CD14-positive monocyte (primary cell): ENCODE data around the gene EFCAB13. TPM values are rescaled to one million over a fixed set of nuclear protein-coding genes. Genes with fewer than 3 reads are reported as not detected.

Experiments
- DNase-seq, 3 donors: peaks; one replicate each; pipeline ENCODE4 v3.0.0-alpha.2; 2011 to 2022
- H2AFZ ChIP-seq: 2 replicates; pipeline ENCODE4 v1.6.0; 2012; ENCODE audit warnings: mild to moderate bottlenecking, low read depth, low read length, inconsistent platforms; ENCODE audit not compliant: insufficient read depth, poor library complexity, severe bottlenecking
- H3K27ac ChIP-seq, 2 donors: 1 replicate in 1 of 2; 2 replicates in 1 of 2; pipeline ENCODE4 v1.5.1; 2012 to 2013; ENCODE audit warnings: low read length in 2 of 2, control low read depth in 1 of 2, inconsistent platforms in 1 of 2, low read depth in 1 of 2, mild to moderate bottlenecking in 1 of 2
- H3K27me3 ChIP-seq, 2 donors: one replicate each; pipeline versions ENCODE4 v1.6.0 to v1.6.1; 2011 to 2013; ENCODE audit warnings: low read length in 2 of 2; ENCODE audit not compliant: control insufficient read depth in 2 of 2, insufficient read depth in 2 of 2
- H3K36me3 ChIP-seq, 2 donors: replicated peaks in 1 of 2; 1 replicate in 1 of 2; 2 replicates in 1 of 2; pipeline versions ENCODE4 v1.5.1 to v1.6.1; 2012 to 2013; ENCODE audit warnings: low read length in 2 of 2, control low read depth in 1 of 2, inconsistent platforms in 1 of 2, mild to moderate bottlenecking in 1 of 2; ENCODE audit not compliant: insufficient read depth in 2 of 2, control insufficient read depth in 1 of 2
- H3K4me1 ChIP-seq, 2 donors: 1 replicate in 1 of 2; 2 replicates in 1 of 2; pipeline versions ENCODE4 v1.5.1 to v1.6.1; 2012 to 2013; ENCODE audit warnings: low read length in 2 of 2, control low read depth in 1 of 2, inconsistent platforms in 1 of 2, mild to moderate bottlenecking in 1 of 2, moderate library complexity in 1 of 2; ENCODE audit not compliant: insufficient read depth in 2 of 2, control insufficient read depth in 1 of 2
- H3K4me2 ChIP-seq: replicated peaks from 2 replicates; pipeline ENCODE3; 2012; ENCODE audit warnings: low read length, moderate library complexity, mild to moderate bottlenecking; ENCODE audit not compliant: poor library complexity, severe bottlenecking; ENCODE audit errors: extremely low read depth
- H3K4me3 ChIP-seq, 3 experiments: fragments of 200-600 bp in 1 of 3; sonication (generic) in 1 of 3; replicated peaks in 1 of 3; 1 replicate in 2 of 3; 2 replicates in 1 of 3; pipeline ENCODE4 v1.5.1; 2011 to 2013; ENCODE audit warnings: low read length in 3 of 3, mild to moderate bottlenecking in 3 of 3, control low read depth in 2 of 3, low read depth in 2 of 3, inconsistent platforms in 1 of 3, moderate library complexity in 1 of 3
- H3K79me2 ChIP-seq: 2 replicates; pipeline ENCODE4 v1.6.0; 2012; ENCODE audit warnings: mild to moderate bottlenecking, control low read depth, inconsistent platforms, low read length, moderate library complexity; ENCODE audit not compliant: insufficient read depth
- H3K9ac ChIP-seq: 2 replicates; pipeline ENCODE4 v1.6.0; 2017; ENCODE audit warnings: low read length, mild to moderate bottlenecking; ENCODE audit not compliant: insufficient read depth, poor library complexity, severe bottlenecking
- H3K9me3 ChIP-seq, 2 donors: replicated peaks in 1 of 2; 1 replicate in 1 of 2; 2 replicates in 1 of 2; pipeline versions ENCODE4 v1.5.1 to v1.6.1; 2012 to 2013; ENCODE audit warnings: low read length in 2 of 2, control low read depth in 1 of 2; ENCODE audit not compliant: control insufficient read depth in 1 of 2, insufficient read depth in 1 of 2
- H4K20me1 ChIP-seq: 2 replicates; pipeline ENCODE4 v1.6.0; 2012; ENCODE audit warnings: mild to moderate bottlenecking, low read length, control low read depth, moderate library complexity; ENCODE audit not compliant: insufficient read depth
- H3K27ac Mint-ChIP-seq, 7 donors: one replicate each; pipeline ENCODE4 v1.8.0; 2020; ENCODE audit warnings: mild to moderate bottlenecking in 7 of 7, mixed read lengths in 7 of 7, moderate library complexity in 6 of 7, inconsistent platforms in 2 of 7
- H3K27me3 Mint-ChIP-seq, 3 donors: one replicate each; pipeline ENCODE4 v1.8.0; 2021 to 2022; ENCODE audit warnings: low read depth in 3 of 3, mild to moderate bottlenecking in 3 of 3, mixed read lengths in 3 of 3, moderate library complexity in 3 of 3, inconsistent platforms in 1 of 3
- H3K36me3 Mint-ChIP-seq, 2 donors: one replicate each; pipeline ENCODE4 v1.8.0; 2020; ENCODE audit warnings: mixed read lengths in 2 of 2, inconsistent platforms in 1 of 2, mild to moderate bottlenecking in 1 of 2
- H3K4me1 Mint-ChIP-seq: one replicate; pipeline ENCODE4 v1.8.0; 2020; ENCODE audit warnings: mild to moderate bottlenecking, mixed read lengths
- H3K4me3 Mint-ChIP-seq, 2 donors: one replicate each; pipeline ENCODE4 v1.8.0; 2020; ENCODE audit warnings: mild to moderate bottlenecking in 2 of 2, mixed read lengths in 2 of 2, moderate library complexity in 1 of 2
- H3K9me3 Mint-ChIP-seq, 7 donors: one replicate each; pipeline ENCODE4 v1.8.0; 2020 to 2022; ENCODE audit warnings: mixed read lengths in 7 of 7, mild to moderate bottlenecking in 6 of 7, moderate library complexity in 6 of 7, inconsistent platforms in 2 of 7
- CTCF ChIP-seq: fragments of 200-600 bp; IDR thresholded peaks from one replicate; pipeline ENCODE4 v1.8.0; 2022; ENCODE audit warnings: antibody characterized with exemption, mild to moderate bottlenecking
- WGBS: methylation state at CpG from one replicate; pipeline ENCODE4 v1.1.5; 2013; ENCODE audit warnings: missing lambda C conversion rate; ENCODE audit not compliant: insufficient coverage; 5-methylcytosine and 5-hydroxymethylcytosine counted together
- intact Hi-C, 2 donors: fragments of 100-400 bp; cut with micrococcal nuclease; formaldehyde crosslinking; loops; one replicate each; pipeline versions ENCODE4 v1.15.0 to v1.15.1; 2023
- polyA plus RNA-seq, 3 donors: library from polyadenylated mRNA; depleted of rRNA in 1 of 3; unstranded in 2 of 3; stranded (reverse) in 1 of 3; fragments of 300-500 nt in 2 of 3; fragments of >200 nt in 1 of 3; fragmentation: Illumina TruSeq in 2 of 3; gene quantifications; 1 replicate in 2 of 3; 2 replicates in 1 of 3; pipeline ENCODE4 v1.2.3, GENCODE V29; 2012 to 2021

The EFCAB13 gene
- polyA plus RNA-seq, 3 donors, result 1.0 to 5.7 (median 3.5) TPM

GRCh38 chr17:47305302-47305923, 18.3 kb upstream of the EFCAB13 start:
- no peak for DNase-seq
- H3K27ac Mint-ChIP-seq, result no peak overlapping the region
- H4K20me1 ChIP-seq, result no peaks in the 10 kb centered on the region
- H3K9ac ChIP-seq, result no peak overlapping the region
- no peaks in the 10 kb centered on the region for H3K27me3 ChIP-seq
- intact Hi-C loops, result no loop called here
- no peak overlapping the region for H3K4me3 Mint-ChIP-seq
- no peak overlapping the region for H2AFZ ChIP-seq
- H3K4me1 ChIP-seq, result no peaks in the 10 kb centered on the region
- no peaks in the 10 kb centered on the region for H3K9me3 ChIP-seq
- WGBS, result no CpG with 5 or more reads among the region's 4 CpGs
- H3K27ac ChIP-seq, result no peak overlapping the region
- peaks cover 2 to 5% (median 4%) of the 10 kb centered on the region in 3 donors for H3K27me3 Mint-ChIP-seq
- no peak for TF ChIP-seq CTCF
- H3K36me3 Mint-ChIP-seq, result no peaks in the 10 kb centered on the region
- H3K36me3 ChIP-seq, result no peaks in the 10 kb centered on the region
- no peak overlapping the region for H3K4me3 ChIP-seq
- H3K4me2 ChIP-seq, result no peak overlapping the region
- H3K9me3 Mint-ChIP-seq, result peaks cover 3 to 12% (median 8%) of the 10 kb centered on the region in 7 donors
- H3K79me2 ChIP-seq, result no peaks in the 10 kb centered on the region
- no peaks in the 10 kb centered on the region for H3K4me1 Mint-ChIP-seq

- Histone ChIP-seq H3K36me3 (no peaks in the 10 kb centered on the region), H3K9me3 (no peaks in the 10 kb centered on the region), H2AFZ (no peak overlapping the region), H3K4me1 (no peaks in the 10 kb centered on the region), H3K4me2 (no peak overlapping the region), H3K4me3 (no peak overlapping the region), H3K27ac (no peak overlapping the region), H3K79me2 (no peaks in the 10 kb centered on the region), H3K27me3 (no peaks in the 10 kb centered on the region), H3K9ac (no peak overlapping the region), H4K20me1 (no peaks in the 10 kb centered on the region)
- Mint-ChIP-seq H3K4me3 (no peak overlapping the region), H3K4me1 (no peaks in the 10 kb centered on the region), H3K27ac (no peak overlapping the region), H3K27me3 (peaks cover 0 to 5% (median 1%) of the 10 kb centered on the region in 3 donors), H3K36me3 (no peaks in the 10 kb centered on the region), H3K9me3 (peaks cover 0 to 2% (median 0%) of the 10 kb centered on the region in 7 donors)
- 100% methylated on average over 1 of the region's 4 CpGs for WGBS
- TF ChIP-seq CTCF, result no peak
- intact Hi-C loops, result loop anchor here in 1 of 2 donors (5.0 kb wide), 2 partner anchors 53 to 78 kb away; no protein-coding TSS in a partner anchor
- DNase-seq, result no peak
Observed at GRCh38 chr17:47310186-47310733, 13.5 kb upstream of the EFCAB13 start.
